Liver (tissue), 9 donors: ENCODE results near the gene SNHG17. TPM values are rescaled to one million over a fixed set of nuclear protein-coding genes. Genes with fewer than 3 reads are reported as not detected.

Source experiments
- DNase-seq: peaks from one replicate; pipeline ENCODE4 v3.0.0-alpha.2; 2017; ENCODE audit warnings: low spot score
- H3K27ac ChIP-seq, 2 donors: one replicate each; pipeline ENCODE4 v1.7.0; 2013; ENCODE audit warnings: inconsistent platforms in 2 of 2, low read length in 2 of 2, control low read depth in 1 of 2, low read depth in 1 of 2, mild to moderate bottlenecking in 1 of 2
- H3K27me3 ChIP-seq, 4 donors: one replicate each; pipeline versions ENCODE4 v1.6.1 to v1.7.0; 2013; ENCODE audit warnings: low read length in 3 of 4, inconsistent platforms in 1 of 4, mild to moderate bottlenecking in 1 of 4, moderate library complexity in 1 of 4; ENCODE audit not compliant: control insufficient read depth in 4 of 4, insufficient read depth in 4 of 4
- H3K36me3 ChIP-seq, 4 donors: one replicate each; pipeline versions ENCODE4 v1.6.1 to v1.7.0; 2013; ENCODE audit warnings: low read length in 3 of 4, mild to moderate bottlenecking in 3 of 4, low read depth in 1 of 4, moderate library complexity in 1 of 4; ENCODE audit not compliant: control insufficient read depth in 4 of 4, insufficient read depth in 3 of 4
- H3K4me1 ChIP-seq, 4 donors: one replicate each; pipeline versions ENCODE4 v1.6.1 to v1.7.0; 2013; ENCODE audit warnings: low read length in 3 of 4, mild to moderate bottlenecking in 3 of 4, moderate library complexity in 1 of 4; ENCODE audit not compliant: control insufficient read depth in 4 of 4, insufficient read depth in 4 of 4
- H3K4me3 ChIP-seq, 3 donors: one replicate each; pipeline versions ENCODE4 v1.6.1 to v1.7.0; 2013; ENCODE audit warnings: low read length in 3 of 3, control low read depth in 1 of 3, low read depth in 1 of 3, mild to moderate bottlenecking in 1 of 3
- H3K9ac ChIP-seq, 2 donors: one replicate each; pipeline ENCODE4 v1.7.0; 2013; ENCODE audit warnings: low read length in 2 of 2, mild to moderate bottlenecking in 2 of 2, moderate library complexity in 2 of 2, control low read depth in 1 of 2, low read depth in 1 of 2
- H3K9me3 ChIP-seq, 4 donors: one replicate each; pipeline versions ENCODE4 v1.6.1 to v1.7.0; 2013; ENCODE audit warnings: low read length in 3 of 4; ENCODE audit not compliant: control insufficient read depth in 4 of 4
- ATF3 ChIP-seq: IDR thresholded peaks from 2 replicates; pipeline ENCODE4 v1.6.1; 2016; ENCODE audit warnings: antibody characterized with exemption
- CTCF ChIP-seq: fragments of 150-350 bp; IDR thresholded peaks from 2 replicates; pipeline ENCODE4 v1.5.1; 2017; ENCODE audit warnings: improper control_type of control experiment, low read depth, low read length; ENCODE audit not compliant: missing input control
- EGR1 ChIP-seq, 2 donors: IDR thresholded peaks; 2 replicates each; pipeline ENCODE4 v1.6.1; 2016 to 2018; ENCODE audit warnings: antibody characterized with exemption in 2 of 2, low read depth in 2 of 2
- FOXA1 ChIP-seq: IDR thresholded peaks from 2 replicates; pipeline ENCODE4 v1.6.1; 2016; ENCODE audit warnings: antibody characterized with exemption
- FOXA2 ChIP-seq: IDR thresholded peaks from 2 replicates; pipeline ENCODE4 v1.6.1; 2016; ENCODE audit warnings: antibody characterized with exemption
- GABPA ChIP-seq, 2 donors: IDR thresholded peaks in 1 of 2; conservative IDR thresholded peaks in 1 of 2; 2 replicates each; pipeline ENCODE4 v1.6.1; 2016; ENCODE audit warnings: antibody characterized with exemption in 2 of 2, mild to moderate bottlenecking in 1 of 2, moderate library complexity in 1 of 2
- HNF4A ChIP-seq, 2 donors: conservative IDR thresholded peaks; 2 replicates each; pipeline ENCODE4 v1.6.1; 2016; ENCODE audit warnings: antibody characterized with exemption in 2 of 2, mild to moderate bottlenecking in 2 of 2
- HNF4G ChIP-seq: IDR thresholded peaks from 2 replicates; pipeline ENCODE4 v1.6.1; 2016; ENCODE audit warnings: antibody characterized with exemption
- JUND ChIP-seq, 2 donors: IDR thresholded peaks; 2 replicates each; pipeline ENCODE4 v1.6.1; 2016; ENCODE audit warnings: antibody characterized with exemption in 2 of 2
- MAX ChIP-seq: IDR thresholded peaks from 2 replicates; pipeline ENCODE4 v1.6.1; 2016; ENCODE audit warnings: antibody characterized with exemption
- NR2F2 ChIP-seq: IDR thresholded peaks from 2 replicates; pipeline ENCODE4 v1.6.1; 2016; ENCODE audit warnings: antibody characterized with exemption
- RAD21 ChIP-seq, 2 donors: IDR thresholded peaks; 2 replicates each; pipeline ENCODE4 v1.6.1; 2016; ENCODE audit warnings: antibody characterized with exemption in 2 of 2, mild to moderate bottlenecking in 2 of 2
- REST ChIP-seq: IDR thresholded peaks from 2 replicates; pipeline ENCODE4 v1.6.1; 2016; ENCODE audit warnings: antibody characterized with exemption, mild to moderate bottlenecking
- RXRA ChIP-seq, 2 donors: IDR thresholded peaks; 2 replicates each; pipeline ENCODE4 v1.6.1; 2017 to 2018; ENCODE audit warnings: antibody characterized with exemption in 2 of 2, mild to moderate bottlenecking in 1 of 2
- SP1 ChIP-seq: IDR thresholded peaks from 2 replicates; pipeline ENCODE4 v1.6.1; 2018; ENCODE audit warnings: antibody characterized with exemption, mild to moderate bottlenecking
- TAF1 ChIP-seq: conservative IDR thresholded peaks from 2 replicates; pipeline ENCODE4 v1.6.1; 2016; ENCODE audit warnings: antibody characterized with exemption, mild to moderate bottlenecking
- YY1 ChIP-seq: IDR thresholded peaks from 2 replicates; pipeline ENCODE4 v1.6.1; 2016; ENCODE audit warnings: antibody characterized with exemption, mild to moderate bottlenecking
- ZBTB33 ChIP-seq: IDR thresholded peaks from 2 replicates; pipeline ENCODE4 v1.6.1; 2016; ENCODE audit warnings: antibody characterized with exemption
- WGBS: extraction: QIAGEN DNeasy Blood & Tissue Kit; methylation state at CpG from one replicate; pipeline ENCODE4 v1.1.7; 2013; 5-methylcytosine and 5-hydroxymethylcytosine counted together
- polyA plus RNA-seq, 2 donors: library from polyadenylated mRNA; stranded (reverse) in 1 of 2; unstranded in 1 of 2; fragments of 200-250 nt in 1 of 2; fragments of >200 nt in 1 of 2; fragmentation: Nextera tagmentation in 1 of 2; extraction: Ambion mirVana in 1 of 2; gene quantifications; one replicate each; pipeline versions ENCODE4 v1.2.1 to v1.2.3, GENCODE V29; 2013 to 2015
- total RNA-seq, 2 donors: library from RNA; depleted of rRNA; stranded (reverse); fragments of >200 nt; gene quantifications; one replicate each; pipeline ENCODE4 v1.2.3, GENCODE V29; 2014
- donor health status: healthy.
- donor health status: healthy.
- donor health status: healthy.
- donor health status: healthy.
- donor health status: healthy.

Gene SNHG17
- total and polyA plus RNA-seq, 4 donors: 6.3 to 24.6 (median 14.0) TPM

- Histone ChIP-seq H3K9me3 (no peaks in the 10 kb centered on the region), H3K27ac (no peak overlapping the region), H3K36me3 (peaks cover 2 to 19% (median 18%) of the 10 kb centered on the region in 4 donors), H3K27me3 (no peaks in the 10 kb centered on the region), H3K9ac (no peak overlapping the region), H3K4me1 (peaks cover 0 to under 1% (median 0%) of the 10 kb centered on the region in 4 donors), H3K4me3 (no peak overlapping the region)
- no peak for TF ChIP-seq RAD21 (IDR thresholded peaks at IDR 0.05)
- no peak for TF ChIP-seq EGR1 (IDR thresholded peaks at IDR 0.05; ENCODE audit: low read depth in 2 of 2)
- no peak for TF ChIP-seq FOXA2
- TF ChIP-seq NR2F2: no peak
- TF ChIP-seq RXRA (IDR thresholded peaks at IDR 0.05): no peak
- no peak for TF ChIP-seq ZBTB33
- no peak for TF ChIP-seq HNF4A (conservative IDR thresholded peaks at IDR 0.05)
- no peak for TF ChIP-seq REST
- no peak for TF ChIP-seq FOXA1
- no peak for TF ChIP-seq YY1
- no peak for TF ChIP-seq JUND (IDR thresholded peaks at IDR 0.05)
- TF ChIP-seq MAX: no peak
- TF ChIP-seq ATF3: no peak
- no peak for TF ChIP-seq SP1
- TF ChIP-seq CTCF: no peak
- no peak for TF ChIP-seq GABPA (IDR thresholded peaks at IDR 0.05 in 1 of 2, conservative IDR thresholded peaks at IDR 0.05 in 1 of 2)
- no peak for TF ChIP-seq TAF1
- no peak for TF ChIP-seq HNF4G
- 92% methylated on average over 2 of the region's 2 CpGs for WGBS
- DNase-seq: no peak
These were observed 18.8 kb upstream of the SNHG17 start for GRCh38 chr20:38453941-38454340.
